Measurements from ENCODE around the gene PTTG1IP. TPM values are rescaled to one million over a fixed set of nuclear protein-coding genes. Genes with fewer than 3 reads are reported as not detected.

Gene PTTG1IP
- total and polyA plus RNA-seq, 2 donors (not counting 1 experiment from before 2014, with no cell fraction given): 30.7 to 58.6 TPM

GRCh38 chr21:44921928-44922327 lies 48.4 kb upstream of the PTTG1IP start:
- Histone ChIP-seq H3K27ac (ENCODE audit: low read length in 2 of 2) (peak overlapping the region; percentile 82 to 87), H3K79me2 (ENCODE audit: control insufficient read depth, insufficient read depth, low read length) (peaks cover 72% of the 10 kb centered on the region), H3K27me3 (replicated peaks in 1 of 4; ENCODE audit: control extremely low read depth in 1 of 4, control insufficient read depth in 3 of 4, insufficient read depth in 4 of 4, low read length in 3 of 4) (no peaks in the 10 kb centered on the region), H3K36me3 (replicated peaks in 1 of 2; ENCODE audit: control extremely low read depth in 1 of 2, control insufficient read depth in 1 of 2, extremely low read depth in 1 of 2, insufficient read depth in 2 of 2, low read length in 1 of 2) (peaks cover 0 to 19% of the 10 kb centered on the region in 2 experiments), H3K4me2 (replicated peaks; ENCODE audit: low read depth, low read length, poor library complexity, severe bottlenecking) (peak overlapping the region; percentile 18), H3K9me3 (ENCODE audit: control extremely low read depth in 1 of 3, control insufficient read depth in 2 of 3, insufficient read depth in 1 of 3, low read length in 2 of 3) (no peaks in the 10 kb centered on the region), H4K20me1 (ENCODE audit: control insufficient read depth, insufficient read depth, low read length, poor library complexity, severe bottlenecking) (peaks cover 27% of the 10 kb centered on the region), H3K9ac (ENCODE audit: low read length) (peak overlapping the region; percentile 6), H3K4me1 (ENCODE audit: control insufficient read depth in 2 of 2, insufficient read depth in 2 of 2, low read length in 2 of 2) (peaks cover 86 to 93% of the 10 kb centered on the region in 2 donors), H2AFZ (ENCODE audit: insufficient read depth, low read depth, low read length, poor library complexity, severe bottlenecking) (no peak overlapping the region), H3K4me3 (ENCODE audit: control extremely low read depth in 1 of 5, extremely low read depth in 1 of 5, insufficient read depth in 1 of 5, low read depth in 2 of 5, low read length in 4 of 5) (peak overlapping the region in 3 of 5 experiments; percentile 5 to 74 (median 8))
- no peaks in the 10 kb centered on the region for H3K27me3 Mint-ChIP-seq
- intact Hi-C loops (cut with micrococcal nuclease): loop anchor here (1.0 kb wide), 1 partner anchor 8 kb away; no protein-coding TSS in a partner anchor
- WGBS (ENCODE audit: insufficient coverage): 80% methylated on average over 1 of the region's 5 CpGs
- ChIA-PET CTCF (no interaction called here), POLR2A (no interaction called here)
- peak overlapping the region; percentile 46 for H3K4me3 Mint-ChIP-seq
- ATAC-seq (ENCODE audit: low read depth) (no peak), DNase-seq (no peak)
- TF ChIP-seq, protein P1, sequence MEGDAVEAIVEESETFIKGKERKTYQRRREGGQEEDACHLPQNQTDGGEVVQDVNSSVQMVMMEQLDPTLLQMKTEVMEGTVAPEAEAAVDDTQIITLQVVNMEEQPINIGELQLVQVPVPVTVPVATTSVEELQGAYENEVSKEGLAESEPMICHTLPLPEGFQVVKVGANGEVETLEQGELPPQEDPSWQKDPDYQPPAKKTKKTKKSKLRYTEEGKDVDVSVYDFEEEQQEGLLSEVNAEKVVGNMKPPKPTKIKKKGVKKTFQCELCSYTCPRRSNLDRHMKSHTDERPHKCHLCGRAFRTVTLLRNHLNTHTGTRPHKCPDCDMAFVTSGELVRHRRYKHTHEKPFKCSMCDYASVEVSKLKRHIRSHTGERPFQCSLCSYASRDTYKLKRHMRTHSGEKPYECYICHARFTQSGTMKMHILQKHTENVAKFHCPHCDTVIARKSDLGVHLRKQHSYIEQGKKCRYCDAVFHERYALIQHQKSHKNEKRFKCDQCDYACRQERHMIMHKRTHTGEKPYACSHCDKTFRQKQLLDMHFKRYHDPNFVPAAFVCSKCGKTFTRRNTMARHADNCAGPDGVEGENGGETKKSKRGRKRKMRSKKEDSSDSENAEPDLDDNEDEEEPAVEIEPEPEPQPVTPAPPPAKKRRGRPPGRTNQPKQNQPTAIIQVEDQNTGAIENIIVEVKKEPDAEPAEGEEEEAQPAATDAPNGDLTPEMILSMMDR (IDR thresholded peaks at IDR 0.05): no peak
- TF ChIP-seq EZH2 (IDR thresholded peaks at IDR 0.05; ENCODE audit: borderline replicate concordance, insufficient read depth, low read depth, low read length, poor library complexity, severe bottlenecking): no peak
- H3K9me3 Mint-ChIP-seq (ENCODE audit: insufficient read depth): no peaks in the 10 kb centered on the region
- peak overlapping the region; percentile 71 for H3K27ac Mint-ChIP-seq
- H3K4me1 Mint-ChIP-seq: peaks cover 84% of the 10 kb centered on the region
